HG03066 (cell line): ENCODE results near the gene FGFR3.

Experiments used
- ATAC-seq: cut with Tn5 transposase; IDR thresholded peaks from one replicate; pipeline ENCODE4 v1.9.1; 2021; ENCODE audit warnings: low read depth; ENCODE audit not compliant: unreplicated experiment

FGFR3 gene

DNA sequence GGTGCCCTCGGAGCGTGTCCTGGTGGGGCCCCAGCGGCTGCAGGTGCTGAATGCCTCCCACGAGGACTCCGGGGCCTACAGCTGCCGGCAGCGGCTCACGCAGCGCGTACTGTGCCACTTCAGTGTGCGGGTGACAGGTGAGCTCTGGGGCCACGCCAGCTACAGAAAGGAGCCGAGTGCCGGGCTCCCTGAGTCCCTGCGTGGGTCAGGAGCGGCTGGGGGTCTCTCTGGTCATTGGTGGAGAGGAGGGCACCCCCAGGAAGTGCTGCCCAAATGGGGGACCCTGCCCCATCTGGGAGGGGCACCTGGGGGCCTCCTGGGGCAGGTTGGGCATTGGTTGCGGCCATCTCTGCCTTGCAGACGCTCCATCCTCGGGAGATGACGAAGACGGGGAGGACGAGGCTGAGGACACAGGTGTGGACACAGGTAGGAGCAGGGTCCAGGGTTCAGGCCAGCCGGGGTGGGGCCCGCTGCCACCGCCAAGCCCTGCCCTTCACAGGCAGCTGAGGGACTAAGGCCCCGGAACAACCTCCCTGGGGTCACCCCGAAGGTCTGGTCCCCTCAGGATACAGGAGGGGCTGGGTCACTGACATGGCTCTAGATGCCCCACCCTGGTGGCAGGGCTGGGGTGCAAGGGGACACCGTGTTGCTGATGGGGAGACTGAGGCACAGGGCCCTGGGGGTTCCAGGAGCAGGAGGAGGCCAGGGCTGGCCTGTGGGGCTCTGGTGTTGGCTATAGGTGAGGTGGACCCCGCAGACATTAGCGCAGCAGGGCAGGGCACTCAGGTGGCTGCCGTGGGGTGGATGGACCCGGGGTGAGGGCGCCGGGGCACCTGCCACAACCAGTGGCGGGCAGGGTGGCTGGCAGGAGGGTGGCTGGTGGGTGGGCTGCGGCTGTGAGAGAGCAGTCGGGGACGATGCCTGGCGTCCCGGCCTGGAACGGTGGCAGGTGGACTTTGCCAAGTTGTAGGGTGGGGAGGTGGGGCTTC lies 6.6 kb downstream of the FGFR3 start:
- ATAC-seq: no peak

DNA sequence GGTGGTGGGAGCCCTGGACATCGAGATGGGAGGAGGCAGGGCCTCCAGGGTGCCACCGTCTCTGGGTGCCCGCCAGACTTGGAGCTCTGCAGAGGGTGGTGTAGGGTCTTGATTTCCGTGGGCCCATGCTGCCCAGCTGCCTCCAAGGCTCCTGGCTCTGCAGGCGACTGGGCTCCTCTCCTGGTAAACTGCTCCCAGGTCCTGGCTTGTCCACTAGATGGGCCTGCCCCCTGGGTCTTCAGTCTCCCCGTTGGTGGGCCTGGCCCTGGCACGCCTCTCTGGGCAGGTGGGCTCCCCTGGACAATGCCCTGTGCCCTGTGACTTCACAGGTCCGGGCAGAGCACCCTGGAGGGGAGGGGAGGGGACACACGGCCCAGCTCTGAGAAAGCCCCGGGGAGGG lies 7.7 kb downstream of the FGFR3 start:
- ATAC-seq: no peak

- ATAC-seq: no peak
Measured at GRCh38 chr4:1801286-1801958, 8.3 kb downstream of the FGFR3 start.

DNA sequence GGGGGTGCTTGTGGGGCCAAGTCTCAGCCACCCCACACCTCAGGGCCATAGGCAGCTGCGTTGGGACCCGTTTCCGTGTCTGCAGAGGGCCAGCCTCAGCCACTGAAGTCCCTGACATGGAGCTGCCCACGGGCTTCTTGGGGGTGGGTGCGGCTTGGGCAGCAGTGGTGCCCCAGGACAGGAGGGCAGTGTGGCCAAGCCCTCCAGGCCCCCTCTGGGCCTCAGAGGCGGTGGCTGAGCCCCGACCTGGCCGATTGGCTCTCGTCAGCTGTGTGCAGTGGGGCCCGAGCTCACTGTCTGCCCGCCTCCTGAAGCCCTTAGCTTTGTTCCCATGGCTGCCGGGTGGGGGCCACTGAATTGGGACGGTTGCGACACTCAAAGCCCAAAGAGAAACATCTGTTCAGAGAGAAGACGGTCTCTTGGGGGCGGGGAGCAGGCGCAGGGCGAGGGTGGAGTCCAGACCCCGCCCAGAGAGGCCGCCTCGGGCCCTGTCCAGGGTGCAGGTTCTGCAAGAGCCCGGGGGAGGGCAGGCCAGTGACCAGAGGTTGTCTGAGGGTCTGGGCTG lies 9.1 kb downstream of the FGFR3 start:
- no peak for ATAC-seq

- ATAC-seq: no peak
Measured at GRCh38 chr4:1802720-1803522, 9.8 kb downstream of the FGFR3 start.

DNA sequence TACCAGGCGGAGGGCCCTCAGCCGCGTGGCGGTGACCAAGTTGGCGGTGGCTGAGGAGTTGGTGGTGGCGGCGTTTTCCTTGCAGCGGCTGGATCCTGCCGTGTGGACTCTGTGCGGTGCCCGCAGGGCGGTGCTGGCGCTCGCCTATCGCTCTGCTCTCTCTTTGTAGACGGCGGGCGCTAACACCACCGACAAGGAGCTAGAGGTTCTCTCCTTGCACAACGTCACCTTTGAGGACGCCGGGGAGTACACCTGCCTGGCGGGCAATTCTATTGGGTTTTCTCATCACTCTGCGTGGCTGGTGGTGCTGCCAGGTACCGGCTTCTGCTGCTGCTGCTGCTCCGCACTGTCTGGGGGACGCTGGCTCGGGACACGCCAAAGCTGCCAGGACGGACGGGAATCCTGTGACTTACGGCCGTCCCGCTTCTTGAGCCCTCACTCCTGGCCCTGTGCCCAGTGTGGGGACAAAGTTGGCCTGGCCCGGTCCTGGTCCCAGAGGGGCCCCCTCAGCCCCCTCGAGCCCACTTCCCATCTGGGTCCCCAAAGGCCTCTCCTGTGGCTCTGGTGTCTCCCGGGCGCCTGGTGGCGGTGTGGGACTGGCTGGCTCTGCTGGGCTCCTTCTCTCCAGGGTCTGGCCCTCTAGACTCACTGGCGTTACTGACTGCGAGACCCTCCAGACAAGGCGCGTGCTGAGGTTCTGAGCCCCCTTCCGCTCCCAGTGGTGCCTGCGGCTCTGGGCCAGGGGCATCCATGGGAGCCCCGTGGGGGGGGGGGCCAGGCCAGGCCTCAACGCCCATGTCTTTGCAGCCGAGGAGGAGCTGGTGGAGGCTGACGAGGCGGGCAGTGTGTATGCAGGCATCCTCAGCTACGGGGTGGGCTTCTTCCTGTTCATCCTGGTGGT lies 10.7 kb downstream of the FGFR3 start:
- no peak for ATAC-seq

- no peak for ATAC-seq
Measured at GRCh38 chr4:1804638-1805492, 11.8 kb downstream of the FGFR3 start.

DNA sequence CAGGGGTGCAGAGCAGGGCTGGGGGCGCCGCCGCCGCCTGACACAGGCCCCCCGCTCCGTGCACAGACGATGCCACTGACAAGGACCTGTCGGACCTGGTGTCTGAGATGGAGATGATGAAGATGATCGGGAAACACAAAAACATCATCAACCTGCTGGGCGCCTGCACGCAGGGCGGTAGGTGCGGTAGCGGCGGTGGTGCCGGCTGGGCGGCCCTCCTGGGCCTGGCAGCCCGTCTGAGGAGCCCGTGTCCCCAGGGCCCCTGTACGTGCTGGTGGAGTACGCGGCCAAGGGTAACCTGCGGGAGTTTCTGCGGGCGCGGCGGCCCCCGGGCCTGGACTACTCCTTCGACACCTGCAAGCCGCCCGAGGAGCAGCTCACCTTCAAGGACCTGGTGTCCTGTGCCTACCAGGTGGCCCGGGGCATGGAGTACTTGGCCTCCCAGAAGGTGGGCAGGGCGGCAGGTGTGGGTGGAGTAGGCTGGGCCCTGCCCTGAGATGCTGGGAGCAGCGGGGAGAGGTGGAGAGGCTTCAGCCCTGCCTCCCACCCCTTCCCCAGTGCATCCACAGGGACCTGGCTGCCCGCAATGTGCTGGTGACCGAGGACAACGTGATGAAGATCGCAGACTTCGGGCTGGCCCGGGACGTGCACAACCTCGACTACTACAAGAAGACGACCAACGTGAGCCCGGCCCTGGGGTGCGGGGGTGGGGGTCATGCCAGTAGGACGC lies 12.6 kb downstream of the FGFR3 start:
- no peak for ATAC-seq

DNA sequence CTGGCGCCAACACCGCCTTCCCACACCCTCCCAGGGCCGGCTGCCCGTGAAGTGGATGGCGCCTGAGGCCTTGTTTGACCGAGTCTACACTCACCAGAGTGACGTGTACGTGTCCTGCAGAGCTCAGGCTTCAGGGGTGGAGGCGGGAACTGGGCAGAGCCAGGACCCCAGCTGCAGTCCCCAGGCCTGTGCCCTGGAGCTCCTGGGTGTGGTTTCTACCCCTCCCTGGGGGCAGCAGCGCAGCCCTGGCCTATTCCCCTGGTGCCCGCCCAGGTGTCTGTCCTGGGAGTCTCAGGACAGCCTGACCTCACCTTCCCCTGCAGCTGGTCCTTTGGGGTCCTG lies 13.1 kb downstream of the FGFR3 start:
- no peak for ATAC-seq

GRCh38 chr4:1806596-1807331 lies 13.7 kb downstream of the FGFR3 start:
- ATAC-seq: no peak

GRCh38 chr4:1807332-1807777 lies 14.3 kb downstream of the FGFR3 start:
- no peak for ATAC-seq

DNA sequence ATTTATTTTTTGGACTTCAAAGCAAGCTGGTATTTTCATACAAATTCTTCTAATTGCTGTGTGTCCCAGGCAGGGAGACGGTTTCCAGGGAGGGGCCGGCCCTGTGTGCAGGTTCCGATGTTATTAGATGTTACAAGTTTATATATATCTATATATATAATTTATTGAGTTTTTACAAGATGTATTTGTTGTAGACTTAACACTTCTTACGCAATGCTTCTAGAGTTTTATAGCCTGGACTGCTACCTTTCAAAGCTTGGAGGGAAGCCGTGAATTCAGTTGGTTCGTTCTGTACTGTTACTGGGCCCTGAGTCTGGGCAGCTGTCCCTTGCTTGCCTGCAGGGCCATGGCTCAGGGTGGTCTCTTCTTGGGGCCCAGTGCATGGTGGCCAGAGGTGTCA lies 15.3 kb downstream of the FGFR3 start:
- no peak for ATAC-seq

- no peak for ATAC-seq
Measured at GRCh38 chr4:1808851-1809753, 16.0 kb downstream of the FGFR3 start.

DNA sequence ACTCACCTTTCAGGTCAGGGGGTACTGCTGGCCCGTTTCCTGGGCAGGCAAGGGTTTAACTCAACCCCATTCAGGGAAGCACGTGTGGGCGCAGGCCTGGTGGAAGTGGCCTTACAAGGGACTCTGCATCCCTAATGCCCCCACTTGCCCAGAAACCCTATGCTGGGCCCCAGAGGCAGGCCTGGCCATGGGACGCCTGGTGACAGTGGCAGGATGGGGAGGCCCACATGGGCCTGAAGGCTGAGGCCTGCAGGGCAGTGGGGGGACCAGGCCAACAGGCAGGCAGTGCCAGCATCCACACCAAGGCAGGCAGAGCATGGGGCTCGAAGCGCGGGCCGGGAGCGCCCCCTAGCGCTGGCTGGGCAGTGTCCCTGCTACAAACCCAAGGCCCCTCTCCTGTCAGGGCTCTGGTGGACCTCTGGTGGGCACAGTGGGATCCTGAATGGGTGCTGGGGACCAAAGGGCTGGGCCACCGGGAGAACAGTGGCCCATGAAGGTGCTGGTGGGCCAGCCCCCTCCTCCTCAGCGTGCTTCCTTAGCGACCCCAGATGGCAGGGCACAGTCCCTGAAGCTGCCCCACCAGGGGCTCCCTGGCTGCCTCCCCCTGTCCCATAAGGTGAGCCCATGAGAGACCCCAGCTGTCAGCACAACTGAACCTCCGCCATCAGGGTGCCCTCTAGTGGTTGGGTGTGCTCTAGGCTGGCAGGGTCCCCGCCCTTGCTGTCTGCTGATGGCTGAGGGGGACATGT lies 16.8 kb downstream of the FGFR3 start:
- ATAC-seq: no peak

GRCh38 chr4:1810765-1811164 lies 17.7 kb downstream of the FGFR3 start:
- ATAC-seq: no peak

DNA sequence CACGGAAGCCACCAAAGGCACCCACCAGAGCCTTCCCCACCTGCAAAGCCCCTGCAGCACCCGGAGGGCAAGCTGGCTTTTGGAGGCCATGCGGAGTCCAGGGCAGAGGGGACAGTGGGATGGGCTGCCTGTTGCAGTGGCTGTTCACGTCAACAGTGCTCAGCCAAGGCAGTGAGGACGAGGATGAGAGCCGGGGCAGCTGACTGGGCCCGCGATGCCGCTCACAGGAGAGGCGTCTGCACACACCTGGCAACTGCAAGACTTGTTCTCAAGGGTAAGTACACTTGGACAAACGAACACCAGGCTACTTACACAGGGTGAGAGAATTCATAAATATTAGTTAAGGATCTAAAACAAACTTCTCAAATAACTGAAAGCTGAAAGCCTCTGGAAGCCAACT lies 19.6 kb downstream of the FGFR3 start:
- ATAC-seq: no peak
